K562 (cell line): ENCODE measurements around the gene SPAM1. TPM values are rescaled to one million over a fixed set of nuclear protein-coding genes. Genes with fewer than 3 reads are reported as not detected.
"Not testable (repeated sequence)": the region's sequence is repeated elsewhere in the genome, so short reads cannot be mapped to it uniquely, and the experiment has no call there.

Experiments used
- ATAC-seq: fragments of 200-7000 bp; cut with Tn5 transposase; 3 replicates; pipeline ENCODE4 v1.9.1; 2020; ENCODE audit warnings: moderate library complexity
- BruUV-seq: library from RNA; stranded (reverse); fragments of 400-500 nt; replicated peaks from 2 replicates; lab custom pipeline; 2021; lab: Mats Ljungman, UMichigan
- CTCF ChIA-PET: fragments of 300-600 bp; formaldehyde crosslinking; extraction: SDS; loops from one replicate; lab custom pipeline; 2021; ENCODE audit warnings: low intra/inter-chr PET ratio; lab: Yijun Ruan, JAX
- POLR2A ChIA-PET: fragments of 300-600, 350-650 bp; sonication (Branson Sonifier 250); formaldehyde crosslinking; extraction: SDS; loops from one replicate; lab custom pipeline; 2021; ENCODE audit warnings: antibody characterized with exemption, inconsistent platforms; lab: Yijun Ruan, JAX
- DNase-seq, 4 experiments: peaks; one replicate each; pipeline versions ENCODE4 v3.0.0 to v3.0.0-alpha.2; 2011 to 2018; ENCODE audit warnings: low spot score in 3 of 4, mixed read lengths in 3 of 4; ENCODE audit errors: extremely low read depth in 1 of 4
- FAIRE-seq: peaks from 2 replicates; lab custom pipeline; 2011; peaks lifted over from hg19 to GRCh38; lab: Jason Lieb, UNC
- H2AFZ ChIP-seq: 2 replicates; pipeline ENCODE4 v1.6.0; 2011; ENCODE audit warnings: low read depth, low read length, control low read depth, inconsistent platforms
- H3K27ac ChIP-seq: fragments of 200-600 bp; 3 replicates; pipeline ENCODE4 v1.8.0; 2011; ENCODE audit warnings: low read depth, mild to moderate bottlenecking, control low read depth, inconsistent platforms, low read length, moderate library complexity, mixed read lengths; ENCODE audit errors: extremely low read depth
- H3K27me3 ChIP-seq, 2 experiments: fragments of 300-600 bp in 1 of 2; 2 replicates in 1 of 2; 3 replicates in 1 of 2; pipeline versions ENCODE4 v1.6.0 to v1.8.0; 2011; ENCODE audit warnings: inconsistent platforms in 2 of 2, low read length in 2 of 2, mild to moderate bottlenecking in 1 of 2, mixed read lengths in 1 of 2, moderate library complexity in 1 of 2; ENCODE audit not compliant: control insufficient read depth in 2 of 2, insufficient read depth in 2 of 2
- H3K36me3 ChIP-seq: fragments of 300-600 bp; 3 replicates; pipeline ENCODE4 v1.8.0; 2011; ENCODE audit warnings: mild to moderate bottlenecking, low read length, inconsistent platforms; ENCODE audit not compliant: control insufficient read depth, insufficient read depth
- H3K4me1 ChIP-seq, 2 experiments: fragments of 200-600 bp in 1 of 2; replicated peaks in 1 of 2; 2 replicates in 1 of 2; 3 replicates in 1 of 2; pipeline versions ENCODE4 v1.5.1 to v1.8.0; 2011; ENCODE audit warnings: inconsistent platforms in 2 of 2, low read length in 2 of 2, mild to moderate bottlenecking in 1 of 2, mixed read lengths in 1 of 2, moderate library complexity in 1 of 2; ENCODE audit not compliant: control insufficient read depth in 2 of 2, insufficient read depth in 2 of 2
- H3K4me2 ChIP-seq: 2 replicates; pipeline ENCODE4 v1.6.1; 2011; ENCODE audit warnings: low read length, control low read depth, inconsistent platforms, mixed read lengths; ENCODE audit not compliant: insufficient read depth
- H3K4me3 ChIP-seq: fragments of 200-600 bp; sonication (generic), shearing (Covaris generic); 2 replicates; pipeline ENCODE4 v1.5.1; 2016; ENCODE audit warnings: control low read depth, inconsistent platforms
- H3K79me2 ChIP-seq: fragments of 200-600 bp; 3 replicates; pipeline ENCODE4 v1.8.0; 2011; ENCODE audit warnings: low read length, inconsistent platforms; ENCODE audit not compliant: control insufficient read depth, insufficient read depth
- H3K9ac ChIP-seq, 2 experiments: 2 replicates each; pipeline versions ENCODE4 v1.6.0 to v1.6.1; 2011; ENCODE audit warnings: low read depth in 2 of 2, low read length in 2 of 2, control low read depth in 1 of 2, inconsistent platforms in 1 of 2, mild to moderate bottlenecking in 1 of 2, mixed read lengths in 1 of 2; ENCODE audit not compliant: insufficient read depth in 1 of 2
- H3K9me1 ChIP-seq: one replicate; pipeline ENCODE4 v1.6.0; 2011; ENCODE audit warnings: inconsistent platforms, mild to moderate bottlenecking, low read length, moderate library complexity; ENCODE audit not compliant: control insufficient read depth, insufficient read depth
- H3K9me3 ChIP-seq: replicated peaks from 2 replicates; pipeline ENCODE4 v1.5.1; 2011; ENCODE audit warnings: low read depth, low read length, inconsistent platforms; ENCODE audit not compliant: control insufficient read depth, insufficient read depth
- H4K20me1 ChIP-seq: replicated peaks from 2 replicates; pipeline ENCODE4 v1.6.1; 2011; ENCODE audit warnings: low read length, inconsistent platforms, mixed read lengths; ENCODE audit not compliant: control insufficient read depth, insufficient read depth
- PCBP2 ChIP-seq: fragments of 200-400 bp; formaldehyde crosslinking; IDR thresholded peaks from 2 replicates; pipeline ENCODE4 v1.6.1; 2018; ENCODE audit warnings: low read length, low read depth, mild to moderate bottlenecking, moderate library complexity; ENCODE audit not compliant: poor library complexity, severe bottlenecking
- RBM22 ChIP-seq: fragments of 200-400 bp; formaldehyde crosslinking; IDR thresholded peaks from 2 replicates; pipeline ENCODE4 v1.6.1; 2018; ENCODE audit warnings: low read length, low read depth; ENCODE audit not compliant: poor library complexity, severe bottlenecking
- ZNF224 ChIP-seq: sonication (generic); formaldehyde crosslinking; IDR thresholded peaks from 2 replicates; pipeline ENCODE4 v1.8.0; 2022; ENCODE audit warnings: mild to moderate bottlenecking, missing genetic modification reagents
- WGBS: fragments of 100-300 bp; shearing (Covaris generic); methylation state at CpG from one replicate; pipeline ENCODE4 v1.1.6; 2016; ENCODE audit warnings: low coverage, mixed read lengths; ENCODE audit not compliant: insufficient coverage; ENCODE audit errors: missing lambda C conversion rate; 5-methylcytosine and 5-hydroxymethylcytosine counted together
- in situ Hi-C: fragments of 300-500 bp; cut with MboI; formaldehyde crosslinking; loops from 4 replicates; pipeline ENCODE4 v1.15.0; 2018; ENCODE audit warnings: inconsistent platforms, mixed read lengths
- intact Hi-C: fragments of 100-400 bp; cut with micrococcal nuclease; formaldehyde crosslinking; loops from 2 replicates; pipeline ENCODE4 v1.14.2; 2022
- polyA plus RNA-seq, 8 experiments: library from polyadenylated mRNA; depleted of rRNA in 4 of 8; stranded (reverse) in 5 of 8; unstranded in 3 of 8; fragments of >200 nt; fragmentation: Nextera tagmentation in 2 of 8; fragmentation: Illumina TruSeq in 1 of 8; extraction: Ambion mirVana in 2 of 8; extraction: Trizol in 1 of 8; gene quantifications; 2 replicates each; pipeline versions ENCODE4 v1.2.1 to v1.2.3, GENCODE V29; 2011 to 2014; ENCODE audit warnings: inconsistent platforms in 1 of 8, missing spikeins in 1 of 8
- total RNA-seq, 7 experiments: library from RNA; depleted of rRNA in 6 of 7; stranded (reverse); fragments of >200 nt in 6 of 7; fragmentation: Illumina TruSeq in 2 of 7; extraction: Trizol in 2 of 7; gene quantifications; 2 replicates each; pipeline versions ENCODE4 v1.2.1 to v1.2.3, GENCODE V29; 2011 to 2021; ENCODE audit warnings: low replicate concordance in 1 of 7

SPAM1 gene
- total and polyA plus RNA-seq, 9 of the 15 experiments (the other 6 are each of a cell fraction or from before 2014, with no cell fraction given), result not detected

DNA sequence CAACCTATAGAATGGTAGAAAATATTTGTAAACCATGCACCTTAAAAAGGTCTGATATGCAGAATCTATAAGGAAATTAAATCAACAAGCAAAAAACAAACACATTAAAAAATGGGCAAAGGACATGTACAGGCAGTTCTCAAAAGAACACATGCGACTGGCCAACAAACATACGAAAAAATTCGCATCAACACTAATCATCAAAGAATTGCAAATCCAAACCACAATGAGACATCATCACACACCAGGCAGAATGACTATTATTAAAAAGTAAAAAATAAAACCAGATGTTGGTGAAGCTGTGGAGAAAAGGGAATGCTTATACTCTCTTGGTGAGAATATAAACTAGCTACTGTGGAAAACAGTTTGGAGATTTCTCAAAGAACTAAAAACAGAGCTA lies 74.7 kb downstream of the SPAM1 start:
- Histone ChIP-seq H3K4me2 (no peak overlapping the region), H3K4me1 (no peaks in the 10 kb centered on the region; a peak in 1 of 5 replicates), H3K27ac (no peak overlapping the region), H3K27me3 (no peaks in the 10 kb centered on the region), H2AFZ (no peak overlapping the region), H3K9me1 (no peaks in the 10 kb centered on the region), H4K20me1 (no peaks in the 10 kb centered on the region)
- in situ Hi-C loops, result no loop called here
- intact Hi-C loops, result no loop called here
- CTCF ChIA-PET, result no interaction called here
- DNase-seq, result no peak
- no peak for ATAC-seq
- TF ChIP-seq ZNF224 (CRISPR knock-in tag), result no peak
- TF ChIP-seq PCBP2, result no peak
- TF ChIP-seq RBM22, result no peak
- TF ChIP-seq, all 486 proteins: peak for 0
- FAIRE-seq, result no peak
- Histone ChIP-seq H3K9ac (no peak overlapping the region), H3K79me2 (no peaks in the 10 kb centered on the region), H3K4me3 (no peak overlapping the region), H3K9me3 (no peaks in the 10 kb centered on the region), H3K36me3 (no peaks in the 10 kb centered on the region)
- WGBS, result 0% methylated on average over 3 of the region's 3 CpGs
- POLR2A ChIA-PET, result no interaction called here
- BruUV-seq, result no TSS peak

DNA sequence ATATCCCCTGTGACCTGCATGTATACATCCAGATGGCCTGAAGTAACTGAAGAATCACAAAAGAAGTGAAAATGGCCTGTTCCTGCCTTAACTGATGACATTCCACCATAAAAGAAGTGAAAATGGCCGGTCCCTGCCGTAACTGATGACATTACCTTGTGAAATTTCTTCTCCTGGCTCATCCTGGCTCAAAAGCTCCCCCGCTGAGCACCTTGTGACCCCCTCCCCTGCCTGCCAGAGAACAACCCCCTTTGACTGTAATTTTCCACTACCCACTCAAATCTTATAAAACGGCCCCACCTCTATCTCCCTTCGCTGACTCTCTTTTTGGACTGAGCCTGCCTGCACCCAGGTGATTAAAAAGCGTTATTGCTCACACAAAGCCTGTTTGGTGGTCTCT lies 83.3 kb downstream of the SPAM1 start:
- in situ Hi-C loops, DNase-seq, intact Hi-C loops, H3K79me2 ChIP-seq, POLR2A ChIA-PET, H3K9me3 ChIP-seq, H4K20me1 ChIP-seq, ATAC-seq, H3K9me1 ChIP-seq, H3K4me3 ChIP-seq, H3K27ac ChIP-seq, H2AFZ ChIP-seq, H3K9ac ChIP-seq, H3K4me1 ChIP-seq, H3K4me2 ChIP-seq, H3K27me3 ChIP-seq, H3K36me3 ChIP-seq, CTCF ChIA-PET, BruUV-seq, FAIRE-seq: not testable (repeated sequence)
- 4% methylated on average over 6 of the region's 6 CpGs for WGBS
